HepG2 (cell line): ENCODE measurements around the gene FARSB. TPM values are rescaled to one million over a fixed set of nuclear protein-coding genes. Genes with fewer than 3 reads are reported as not detected.

Source experiments
- ATF7-NPFF ChIP-seq: sonication (generic); formaldehyde crosslinking; IDR thresholded peaks from 2 replicates; pipeline ENCODE4 v1.8.1; 2023; ENCODE audit warnings: mild to moderate bottlenecking, low read depth, missing genetic modification reagents, moderate library complexity
- BCL3 ChIP-seq: sonication (generic); formaldehyde crosslinking; IDR thresholded peaks from 2 replicates; pipeline ENCODE4 v1.5.1; 2020; ENCODE audit warnings: mild to moderate bottlenecking, missing genetic modification reagents, moderate library complexity
- CEBPZ ChIP-seq: IDR thresholded peaks from 2 replicates; pipeline ENCODE4 v1.6.1; 2012; ENCODE audit warnings: low read length, improper control_type of control experiment
- DRAP1 ChIP-seq: IDR thresholded peaks from 2 replicates; pipeline ENCODE4 v1.6.1; 2016; ENCODE audit warnings: missing genetic modification reagents, missing compliant biosample characterization
- ELK4 ChIP-seq: sonication (generic); formaldehyde crosslinking; IDR thresholded peaks from 2 replicates; pipeline ENCODE4 v1.9.0; 2021; ENCODE audit warnings: missing genetic modification reagents, borderline replicate concordance
- HOMEZ ChIP-seq: IDR thresholded peaks from 2 replicates; pipeline ENCODE4 v1.6.1; 2016; ENCODE audit warnings: low read depth
- IKZF5 ChIP-seq: IDR thresholded peaks from 2 replicates; pipeline ENCODE4 v1.6.1; 2018; ENCODE audit warnings: missing genetic modification reagents, mild to moderate bottlenecking, missing compliant biosample characterization
- KAT7 ChIP-seq: IDR thresholded peaks from 2 replicates; pipeline ENCODE4 v1.6.1; 2018; ENCODE audit warnings: borderline replicate concordance, missing compliant biosample characterization
- MAFG ChIP-seq: sonication (generic); formaldehyde crosslinking; IDR thresholded peaks from 2 replicates; pipeline ENCODE4 v1.5.1; 2020; ENCODE audit warnings: mild to moderate bottlenecking, missing genetic modification reagents
- NFE2 ChIP-seq: sonication (generic); formaldehyde crosslinking; IDR thresholded peaks from 2 replicates; pipeline ENCODE4 v1.4.0; 2020; ENCODE audit warnings: missing genetic modification reagents
- NFKB2 ChIP-seq: sonication (generic); formaldehyde crosslinking; IDR thresholded peaks from 2 replicates; pipeline ENCODE4 v1.4.0; 2020; ENCODE audit warnings: missing genetic modification reagents, borderline replicate concordance
- NR2C2 ChIP-seq: sonication (generic); formaldehyde crosslinking; IDR thresholded peaks from 2 replicates; pipeline ENCODE4 v1.4.0; 2020; ENCODE audit warnings: missing genetic modification reagents, mild to moderate bottlenecking, moderate library complexity, borderline replicate concordance
- PITX1 ChIP-seq: sonication (generic); formaldehyde crosslinking; IDR thresholded peaks from 2 replicates; pipeline ENCODE4 v1.5.1; 2020; ENCODE audit warnings: mild to moderate bottlenecking, missing genetic modification reagents
- TCF7 ChIP-seq: sonication (generic); IDR thresholded peaks from 2 replicates; pipeline ENCODE4 v1.6.1; 2016; ENCODE audit warnings: antibody characterized with exemption, low read depth
- ZMYM3 ChIP-seq: sonication (generic); formaldehyde crosslinking; IDR thresholded peaks from 2 replicates; pipeline ENCODE4 v1.5.1; 2020; ENCODE audit warnings: mild to moderate bottlenecking, missing genetic modification reagents
- ZNF138 ChIP-seq: sonication (generic); formaldehyde crosslinking; IDR thresholded peaks from 2 replicates; pipeline ENCODE4 v1.5.0; 2020; ENCODE audit warnings: mild to moderate bottlenecking, low read depth, missing genetic modification reagents
- ZNF333 ChIP-seq: sonication (generic); formaldehyde crosslinking; IDR thresholded peaks from 2 replicates; pipeline ENCODE4 v1.4.0; 2020; ENCODE audit warnings: mild to moderate bottlenecking, missing genetic modification reagents, borderline replicate concordance
- ZNF468 ChIP-seq: sonication (generic); formaldehyde crosslinking; IDR thresholded peaks from 2 replicates; pipeline ENCODE4 v1.8.0; 2022; ENCODE audit warnings: mild to moderate bottlenecking, moderate library complexity, missing genetic modification reagents
- ZNF549 ChIP-seq: sonication (generic); formaldehyde crosslinking; IDR thresholded peaks from 2 replicates; pipeline ENCODE4 v1.5.0; 2020; ENCODE audit warnings: missing genetic modification reagents
- ZNF570 ChIP-seq: sonication (generic); formaldehyde crosslinking; IDR thresholded peaks from 2 replicates; pipeline ENCODE4 v1.4.0; 2020; ENCODE audit warnings: mild to moderate bottlenecking, missing genetic modification reagents, borderline replicate concordance
- ZNF784 ChIP-seq: sonication (generic); formaldehyde crosslinking; IDR thresholded peaks from 2 replicates; pipeline ENCODE4 v1.5.1; 2020; ENCODE audit warnings: missing genetic modification reagents, mild to moderate bottlenecking, borderline replicate concordance
- polyA plus RNA-seq, 8 experiments: library from polyadenylated mRNA; depleted of rRNA in 3 of 8; stranded (reverse) in 7 of 8; unstranded in 1 of 8; fragments of >200 nt; fragmentation: Illumina TruSeq in 4 of 8; extraction: Trizol in 4 of 8; gene quantifications; 2 replicates each; pipeline versions ENCODE4 v1.2.1 to v1.2.3, GENCODE V29; 2011 to 2016; ENCODE audit warnings: low read depth in 4 of 8, missing spikeins in 1 of 8, mixed read lengths in 1 of 8; ENCODE audit not compliant: insufficient read depth in 1 of 8
- total RNA-seq, 5 experiments: library from RNA; depleted of rRNA; stranded (reverse); fragments of >200 nt; fragmentation: Illumina TruSeq; extraction: Trizol; gene quantifications; 2 replicates each; pipeline ENCODE4 v1.2.3, GENCODE V29; 2016; ENCODE audit warnings: low read depth in 1 of 5

Gene FARSB
- total and polyA plus RNA-seq, 2 of the 13 experiments (the other 11 are each of a cell fraction or from before 2014, with no cell fraction given) = 23.3 to 45.9 TPM

GRCh38 chr2:222572751-222573174, 83.1 kb downstream of the FARSB start (continued):
- TF ChIP-seq DRAP1 (CRISPR knock-in tag) (no peak; the same call in 1 of the 2 replicates), CEBPZ (no peak), ZMYM3 (no peak), NR2C2 (CRISPR knock-in tag) (no peak), KAT7 (no peak), ZNF549 (CRISPR knock-in tag) (no peak), ZNF570 (CRISPR knock-in tag) (no peak), IKZF5 (CRISPR knock-in tag) (peak; percentile 70; the same call in 1 of the 2 replicates), ZNF138 (CRISPR knock-in tag) (no peak), BCL3 (CRISPR knock-in tag) (no peak), MAFG (CRISPR knock-in tag) (peak; percentile 91), NFKB2 (CRISPR knock-in tag) (no peak), TCF7 (peak; percentile 45; the same call in 1 of the 2 replicates), ZNF784 (CRISPR knock-in tag) (no peak), ELK4 (CRISPR knock-in tag) (no peak), ATF7-NPFF (CRISPR knock-in tag) (no peak), HOMEZ (CRISPR knock-in tag) (peak; percentile 46; the same call in 1 of the 2 replicates), ZNF333 (CRISPR knock-in tag) (no peak; the same call in 1 of the 2 replicates), NFE2 (CRISPR knock-in tag) (peak; percentile 88), PITX1 (no peak), ZNF468 (CRISPR knock-in tag) (no peak)
